CD1c-positive myeloid dendritic cell (primary cell): ENCODE measurements around the gene USP22.
A peak's percentile ranks its signal among the peaks of the same experiment; 100 is the strongest.

Experiments used
- DNase-seq: peaks from one replicate; pipeline ENCODE4 v3.0.0-alpha.2; 2016; ENCODE audit errors: extremely low spot score

Gene USP22

GRCh38 chr17:21020622-21021021 is 22.2 kb downstream of the USP22 start:
- no peak for DNase-seq

- peak; percentile 30 for DNase-seq
Measured at GRCh38 chr17:21019976-21020586, 22.7 kb downstream of the USP22 start.

GRCh38 chr17:21018894-21019293 is 23.9 kb downstream of the USP22 start:
- DNase-seq = no peak

- DNase-seq = no peak
Measured at GRCh38 chr17:21017861-21018260, 24.9 kb downstream of the USP22 start.

- no peak for DNase-seq
Measured at GRCh38 chr17:21017256-21017655, 25.6 kb downstream of the USP22 start.

GRCh38 chr17:21016826-21017225 is 26.0 kb downstream of the USP22 start:
- no peak for DNase-seq

- DNase-seq = no peak
Measured at GRCh38 chr17:21015564-21015963, 27.2 kb downstream of the USP22 start.

GRCh38 chr17:21014498-21014897 is 28.3 kb downstream of the USP22 start:
- DNase-seq = no peak

GRCh38 chr17:21013983-21014382 is 28.8 kb downstream of the USP22 start:
- DNase-seq = no peak

GRCh38 chr17:21012736-21013135 is 30.1 kb downstream of the USP22 start:
- no peak for DNase-seq

GRCh38 chr17:21010705-21011596 is 31.9 kb downstream of the USP22 start:
- no peak for DNase-seq

- no peak for DNase-seq
Measured at GRCh38 chr17:21008992-21009671, 33.7 kb downstream of the USP22 start.

GRCh38 chr17:21008160-21008915 is 34.5 kb downstream of the USP22 start:
- no peak for DNase-seq

GRCh38 chr17:21007646-21008045 is 35.2 kb downstream of the USP22 start:
- DNase-seq = no peak

- no peak for DNase-seq
Measured at GRCh38 chr17:21005803-21006202, 37.0 kb downstream of the USP22 start.

- DNase-seq = no peak
Measured at GRCh38 chr17:21005367-21005766, 37.4 kb downstream of the USP22 start.

- DNase-seq = no peak
Measured at GRCh38 chr17:21004016-21004930, 38.5 kb downstream of the USP22 start.

GRCh38 chr17:21003007-21003621 is 39.7 kb downstream of the USP22 start:
- no peak for DNase-seq

GRCh38 chr17:21002309-21003006 is 40.4 kb downstream of the USP22 start:
- DNase-seq = no peak

- no peak for DNase-seq
Measured at GRCh38 chr17:21001813-21002221, 41.0 kb downstream of the USP22 start.
